CD4-positive, alpha-beta T cell treated with Interleukin-4 for 4 hours (primary cell): ENCODE data around the gene OGG1.
A peak's percentile ranks its signal among the peaks of the same experiment; 100 is the strongest.

Source experiments
- DNase-seq: peaks from one replicate; pipeline ENCODE4 v3.0.0-alpha.2; 2020

Gene OGG1

GRCh38 chr3:9787714-9788113 is 38.0 kb downstream of the OGG1 start:
- peak; percentile 43 for DNase-seq

DNA sequence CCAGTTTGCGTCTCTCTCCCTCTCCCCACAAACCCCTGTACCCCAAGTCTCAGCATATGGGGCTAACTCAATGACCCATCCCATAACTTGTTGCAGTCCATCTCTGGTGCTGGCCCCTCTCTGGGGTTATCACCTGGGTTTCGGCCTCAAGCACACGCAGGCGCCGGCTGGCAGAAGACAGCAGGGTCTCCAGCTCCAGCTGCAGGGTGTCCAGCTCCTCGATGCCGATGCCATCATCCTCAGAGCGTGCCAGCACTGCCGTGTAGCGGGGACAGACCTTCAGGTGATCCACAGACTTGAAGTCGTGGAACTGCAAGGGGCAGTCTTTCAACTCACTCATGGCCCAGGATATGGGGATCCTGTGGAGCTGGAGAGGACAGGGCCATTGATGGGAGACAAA is 41.4 kb downstream of the OGG1 start:
- no peak for DNase-seq

DNA sequence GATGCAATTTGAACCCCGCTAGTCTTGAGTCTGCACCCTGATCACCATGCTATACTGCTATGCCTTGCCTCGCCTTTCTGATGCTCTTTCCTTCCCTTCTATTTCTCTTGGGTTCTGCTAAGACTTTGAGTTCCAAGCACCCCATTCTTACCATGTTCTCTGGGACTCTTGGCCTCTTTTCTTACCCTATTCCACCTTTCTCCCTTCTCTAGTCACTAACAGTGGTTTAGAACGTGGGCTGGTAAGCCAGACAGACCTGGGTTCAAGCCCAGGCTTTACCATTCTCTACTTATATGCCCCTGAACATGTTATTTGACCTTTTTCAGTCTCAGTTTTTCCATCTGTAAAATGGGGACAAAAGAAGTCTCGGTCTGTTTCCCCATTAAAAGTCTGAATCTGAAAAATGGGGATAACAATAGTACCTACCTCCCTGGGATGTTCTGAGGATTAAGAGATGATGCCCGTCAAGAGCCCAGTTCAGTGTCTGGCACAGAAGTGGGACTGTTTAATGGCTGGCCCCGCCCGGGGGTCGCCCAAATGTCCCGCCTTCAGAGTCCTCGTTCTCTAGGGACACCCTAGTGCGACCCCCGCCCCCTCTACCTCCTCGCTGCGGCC is 42.1 kb downstream of the OGG1 start:
- no peak for DNase-seq

DNA sequence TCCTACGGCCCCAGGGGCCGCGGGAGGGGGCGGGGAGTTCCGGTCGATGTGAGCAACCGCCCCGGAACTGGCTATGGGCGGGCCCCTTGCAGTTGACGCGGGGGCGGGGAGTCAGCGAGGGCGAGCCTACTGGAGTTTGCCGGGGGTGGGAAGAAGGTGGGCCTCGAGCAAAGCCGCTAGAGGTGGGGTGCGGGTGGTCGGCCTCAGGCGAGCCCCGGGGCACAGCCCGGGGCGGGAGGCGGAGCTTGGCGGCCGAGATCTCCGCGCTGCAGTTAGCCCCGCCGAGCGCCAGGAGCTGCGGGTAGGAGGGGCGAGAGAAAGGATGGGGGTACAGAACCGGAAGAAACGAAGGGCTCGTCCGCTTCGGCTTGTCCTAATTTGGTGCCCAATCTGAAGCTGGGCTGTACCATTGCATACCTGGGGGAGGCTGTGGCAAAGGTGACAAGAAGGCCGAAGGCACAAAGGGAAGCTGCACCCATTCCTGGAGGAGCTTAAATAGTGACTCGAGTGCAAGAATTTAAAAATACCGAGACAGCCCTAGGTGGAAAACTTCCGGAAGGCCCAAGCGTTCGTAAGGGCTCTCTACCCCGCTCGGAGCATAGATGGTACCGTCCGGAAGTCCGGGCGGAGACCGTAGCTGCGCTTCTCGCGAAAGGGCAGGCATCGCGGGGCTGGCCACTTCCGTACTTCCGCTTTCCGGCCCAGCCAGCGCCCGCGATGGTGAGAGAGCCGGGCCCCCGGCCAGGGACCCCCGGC is 42.8 kb downstream of the OGG1 start, which contains the start of the genes ARPC4 and TADA3:
ARPC4 (plus strand) TSS at position 678 of the 756 bp plus-strand sequence; CDS start at position 718, 40 bp downstream.
TADA3 (minus strand) TSS at position 69 of the 756 bp plus-strand sequence. CDS start 1,007 bp downstream, outside the sequence.
- peak; percentile 93 for DNase-seq

DNA sequence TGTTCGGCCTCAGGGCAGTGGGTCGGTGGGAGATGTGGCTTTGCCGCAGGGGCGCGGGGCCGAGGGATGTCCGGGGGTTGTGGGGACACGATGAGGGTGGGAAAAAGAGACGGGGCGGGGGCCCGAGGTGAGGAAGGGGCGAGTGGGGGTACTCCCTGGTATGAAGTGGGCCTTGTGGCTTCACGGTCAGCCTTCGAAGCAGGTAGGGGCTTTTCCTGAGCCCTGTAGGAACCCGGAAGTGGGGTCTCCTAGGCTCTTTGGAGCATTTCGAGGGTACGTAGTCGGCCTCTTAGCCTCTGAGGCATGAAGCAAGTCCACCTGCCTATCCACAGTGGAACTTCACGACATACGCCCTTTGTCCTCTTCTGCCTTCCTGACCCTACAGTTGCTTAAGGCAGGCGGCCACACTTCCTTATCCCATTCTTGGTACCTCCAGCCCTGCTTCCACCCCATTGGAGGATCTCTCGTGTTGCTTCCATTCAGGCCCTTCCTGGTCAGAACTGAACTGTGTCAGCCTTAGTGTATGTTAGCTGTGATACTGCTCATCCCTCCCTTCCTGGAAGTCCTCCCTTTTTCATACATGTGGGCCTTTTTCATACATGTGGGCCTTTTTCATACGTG is 43.5 kb downstream of the OGG1 start:
- DNase-seq: peak; percentile 24

- no peak for DNase-seq
Measured at GRCh38 chr3:9794400-9794799, 44.6 kb downstream of the OGG1 start.

DNA sequence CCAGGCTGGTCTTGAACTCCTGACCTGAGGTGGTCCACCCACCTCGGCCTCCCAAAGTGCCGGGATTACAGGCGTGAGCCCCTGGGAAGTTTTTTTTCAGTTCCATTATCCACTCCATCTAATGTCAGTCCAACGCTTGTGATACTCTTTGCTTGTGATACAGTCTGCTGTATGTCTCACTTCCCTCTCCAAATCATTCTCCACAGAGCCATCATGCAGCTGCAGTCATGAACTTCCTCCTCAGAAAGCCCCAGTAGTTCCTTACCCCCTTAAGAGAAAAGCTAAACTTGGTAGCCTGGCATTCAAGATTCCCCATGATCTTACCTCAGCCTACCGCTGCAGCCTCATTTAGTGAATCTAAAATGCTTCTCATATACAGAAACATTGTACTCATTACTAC is 45.5 kb downstream of the OGG1 start:
- DNase-seq: no peak

DNA sequence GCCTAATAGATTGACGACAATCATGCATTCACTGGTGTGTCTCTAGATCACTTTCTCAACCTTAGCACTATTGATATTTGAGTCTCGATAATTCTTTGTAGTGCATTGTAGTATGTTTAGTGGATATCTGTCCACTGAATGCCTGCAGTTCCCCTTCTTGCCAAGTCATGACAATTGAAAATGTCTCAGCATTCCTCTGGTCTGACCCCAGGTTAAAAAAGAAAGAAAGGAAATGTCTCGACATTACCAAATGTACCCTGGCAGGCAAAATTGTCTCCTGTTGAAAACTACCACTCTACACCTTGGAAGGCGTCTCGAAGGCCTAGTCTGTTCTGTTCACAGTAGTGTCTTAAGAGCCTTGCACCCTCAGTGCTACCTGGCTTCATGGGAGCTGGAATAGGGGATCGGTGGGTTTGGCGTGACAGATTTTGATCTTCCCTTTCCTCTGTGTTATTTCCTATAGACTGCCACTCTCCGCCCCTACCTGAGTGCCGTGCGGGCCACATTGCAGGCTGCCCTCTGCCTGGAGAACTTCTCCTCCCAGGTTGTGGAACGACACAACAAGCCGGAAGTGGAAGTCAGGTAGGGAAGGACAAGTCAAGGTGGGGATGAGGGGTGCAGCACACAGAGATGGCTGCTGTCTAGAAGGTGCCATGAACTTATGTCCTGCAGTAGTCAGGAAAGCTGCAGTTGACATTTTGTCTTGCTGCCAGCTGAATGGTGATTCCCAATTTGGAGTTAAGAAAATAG is 47.6 kb downstream of the OGG1 start:
- DNase-seq: no peak

- no peak for DNase-seq
Measured at GRCh38 chr3:9800529-9800928, 50.8 kb downstream of the OGG1 start.

DNA sequence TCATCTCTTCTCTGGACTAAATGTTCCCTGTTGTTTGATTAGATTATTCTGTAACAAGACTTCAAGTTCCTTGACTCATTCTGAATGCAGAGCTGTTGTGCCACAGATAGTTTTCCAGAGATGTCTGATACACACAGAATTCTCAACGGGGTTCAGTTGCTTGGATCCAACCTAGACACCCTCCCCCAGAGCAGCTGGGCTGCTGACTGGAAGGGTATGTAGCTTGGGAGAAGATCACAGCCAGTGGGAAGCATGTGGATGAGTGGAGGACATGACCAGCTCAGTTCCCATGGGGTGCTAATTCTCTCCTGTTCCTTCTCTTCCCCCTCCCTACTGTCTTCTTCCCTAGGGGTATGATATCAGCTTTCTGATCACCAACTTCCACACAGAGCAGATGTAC is 53.7 kb downstream of the OGG1 start:
- DNase-seq: no peak

- DNase-seq: no peak
Measured at GRCh38 chr3:9804996-9805395, 55.2 kb downstream of the OGG1 start.

DNA sequence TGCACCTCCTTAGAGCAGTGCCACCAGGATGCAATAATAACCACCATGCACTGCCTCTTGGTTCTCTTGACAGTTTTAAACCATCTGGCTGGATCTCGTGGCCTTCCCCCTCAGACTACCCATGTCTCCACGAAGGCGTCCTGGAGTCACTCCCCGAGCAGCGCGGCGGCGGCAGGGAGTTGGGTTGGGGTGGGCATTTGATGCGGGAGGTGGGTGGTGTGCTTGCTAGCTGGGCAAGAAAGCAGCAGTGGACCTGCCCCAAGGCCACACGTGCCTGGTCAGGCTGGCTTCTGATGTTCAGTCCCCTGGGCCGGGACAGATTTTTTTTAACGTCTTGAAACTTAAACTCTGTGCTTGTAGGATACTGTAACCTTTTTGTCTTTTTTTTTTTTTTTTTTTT is 56.4 kb downstream of the OGG1 start:
- DNase-seq: no peak
